ENCODE results near the gene ZNF587.

- no peak for TF ChIP-seq CTCF (IDR thresholded peaks at IDR 0.05 in 8 of 11, conservative IDR thresholded peaks at IDR 0.05 in 3 of 11)
- no peak for TF ChIP-seq POLR2A (IDR thresholded peaks at IDR 0.05)
- no peak for TF ChIP-seq POLR2AphosphoS5 (IDR thresholded peaks at IDR 0.05)
These were observed 20.6 kb downstream of the ZNF587 start for GRCh38 chr19:57870225-57870624.

Measured in spleen (tissue), 7 donors.